AG20443 (cell line): ENCODE results near the gene MRE11.
"Not testable (repeated sequence)": the region's sequence is repeated elsewhere in the genome, so short reads cannot be mapped to it uniquely, and the experiment has no call there.

Experiments used
- DNase-seq: peaks from one replicate; pipeline ENCODE4 v3.0.0; 2012; ENCODE audit warnings: low spot score, mixed read lengths

The MRE11 gene

DNA sequence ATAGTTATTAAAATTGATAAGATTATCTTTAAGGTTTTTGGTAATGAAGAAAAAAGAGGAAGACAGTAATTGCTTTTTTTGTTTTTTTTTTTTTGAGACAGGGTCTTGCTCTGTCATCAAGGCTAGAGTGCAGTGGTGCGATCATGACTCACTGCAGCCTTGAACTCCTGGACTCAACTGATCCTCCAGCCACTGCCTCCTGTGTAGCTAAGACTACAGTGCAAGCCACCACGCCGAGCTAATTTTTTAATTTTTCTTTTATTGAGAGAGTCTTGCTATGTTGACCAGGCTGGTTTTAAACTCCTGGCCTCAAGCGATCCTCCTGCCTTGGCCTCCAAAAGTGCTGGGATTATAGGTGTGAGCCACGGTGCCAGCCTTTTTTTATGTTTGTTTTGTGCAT, 12.9 kb upstream of the MRE11 start:
- not testable (repeated sequence) for DNase-seq

DNA sequence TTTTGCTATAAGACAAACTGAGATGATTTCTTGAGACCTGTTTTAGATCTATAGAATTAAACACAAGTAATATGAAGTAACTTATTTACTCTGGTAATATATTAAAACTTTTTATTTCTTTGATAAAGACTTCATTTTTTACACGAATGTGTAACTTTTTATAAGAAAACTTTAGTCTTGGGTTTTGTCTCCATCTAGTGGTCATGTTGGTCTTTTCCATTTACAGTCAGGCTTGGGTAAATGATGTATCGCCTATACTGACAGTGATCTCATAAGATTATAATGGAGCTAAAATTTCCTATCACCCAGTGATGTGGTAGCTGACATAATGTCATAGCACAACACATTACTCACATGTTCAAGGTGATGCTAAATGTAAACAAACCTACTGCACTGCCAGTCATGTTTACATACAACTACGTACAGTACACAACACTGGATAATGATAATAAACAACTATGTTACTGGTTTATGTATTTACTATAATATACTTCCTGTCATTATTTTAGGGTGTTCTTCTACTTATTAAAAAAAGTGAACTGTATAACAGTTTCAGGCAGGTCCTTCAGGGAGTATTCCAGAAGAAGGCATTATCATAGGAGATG, 11.1 kb upstream of the MRE11 start:
- peak; percentile 52 for DNase-seq

DNA sequence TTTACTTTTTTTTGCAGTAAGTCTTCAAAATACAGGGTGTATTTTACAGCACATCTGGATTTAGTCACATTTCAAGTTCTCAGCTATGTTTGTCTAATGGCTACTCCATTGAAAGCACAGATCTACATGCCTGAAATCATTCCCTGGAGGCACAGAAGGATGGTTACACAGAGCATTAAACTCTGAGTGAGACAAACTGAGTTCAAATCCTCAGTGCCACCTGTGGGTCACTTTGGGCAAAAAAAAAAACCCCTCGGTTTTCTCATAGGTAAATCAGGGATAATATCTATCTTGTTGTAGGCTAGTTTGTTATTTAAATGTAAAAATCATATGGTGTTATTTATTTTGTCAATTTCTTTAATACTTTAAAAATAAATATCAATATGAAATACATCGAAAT, 7.9 kb upstream of the MRE11 start:
- DNase-seq = no peak

DNA sequence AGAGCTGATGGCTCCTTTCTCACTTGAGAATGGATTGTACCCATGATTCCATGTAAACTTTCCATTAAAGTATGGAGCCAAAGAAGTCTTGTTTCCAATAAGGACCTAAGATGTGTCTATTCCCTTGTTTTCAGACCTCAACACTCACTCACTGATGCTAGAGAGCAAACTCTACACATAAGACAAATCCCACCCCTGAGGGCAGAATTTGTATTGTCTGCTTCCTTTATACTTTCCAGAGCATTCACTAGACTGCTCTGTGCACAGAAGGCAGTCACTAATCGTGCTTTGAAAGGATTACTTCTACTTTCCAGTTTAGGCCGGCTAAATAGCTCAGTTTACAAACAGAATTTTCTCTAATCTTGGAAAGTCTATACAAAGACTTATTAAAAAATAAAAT, 6.5 kb upstream of the MRE11 start:
- no peak for DNase-seq

DNA sequence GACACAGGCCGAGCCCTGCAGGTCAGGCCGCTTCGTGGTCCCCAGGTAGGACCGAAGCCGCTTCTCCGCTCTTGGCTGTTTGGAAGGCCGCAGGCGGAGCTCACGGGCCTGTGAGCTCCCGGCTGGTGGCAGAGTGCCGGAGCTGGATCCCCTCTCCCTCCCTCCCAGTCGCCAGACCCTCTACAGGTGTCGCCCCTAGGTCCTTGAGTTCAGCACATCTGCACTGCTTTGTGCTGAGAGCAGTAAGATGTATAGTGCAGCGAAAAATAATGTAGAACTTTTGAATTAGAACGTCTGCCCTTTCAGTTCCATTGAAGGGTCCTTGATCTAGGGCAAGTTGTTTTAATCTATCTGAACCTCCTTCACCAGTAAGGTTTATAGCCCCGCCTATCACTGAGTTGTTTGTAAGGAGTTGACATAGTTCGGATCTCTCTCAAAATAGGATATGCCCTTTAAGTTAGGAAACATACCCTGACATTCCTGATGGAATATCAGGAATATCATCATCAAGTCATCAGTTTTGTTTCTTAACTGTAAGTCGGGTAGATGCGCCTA, 559 bp upstream of the MRE11 start:
- DNase-seq = no peak

DNA sequence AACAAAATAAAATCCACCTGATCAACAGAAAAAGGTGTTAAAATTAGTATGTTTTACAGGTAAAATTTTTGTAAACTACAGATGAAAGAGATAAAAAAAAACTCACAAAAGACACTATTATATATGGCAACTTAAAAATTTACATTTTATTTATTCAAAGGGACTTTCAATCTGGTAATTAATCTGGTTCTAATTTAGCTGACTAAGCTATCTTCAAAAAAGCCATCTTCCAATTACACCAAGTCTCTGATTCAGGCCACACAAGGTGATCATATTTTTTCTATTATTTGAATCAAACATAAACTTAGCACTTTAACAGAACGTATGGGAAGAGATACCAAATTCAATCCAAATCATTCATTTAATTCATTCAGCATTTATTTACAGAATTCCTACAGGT, 7.6 kb downstream of the MRE11 start:
- DNase-seq = no peak

DNA sequence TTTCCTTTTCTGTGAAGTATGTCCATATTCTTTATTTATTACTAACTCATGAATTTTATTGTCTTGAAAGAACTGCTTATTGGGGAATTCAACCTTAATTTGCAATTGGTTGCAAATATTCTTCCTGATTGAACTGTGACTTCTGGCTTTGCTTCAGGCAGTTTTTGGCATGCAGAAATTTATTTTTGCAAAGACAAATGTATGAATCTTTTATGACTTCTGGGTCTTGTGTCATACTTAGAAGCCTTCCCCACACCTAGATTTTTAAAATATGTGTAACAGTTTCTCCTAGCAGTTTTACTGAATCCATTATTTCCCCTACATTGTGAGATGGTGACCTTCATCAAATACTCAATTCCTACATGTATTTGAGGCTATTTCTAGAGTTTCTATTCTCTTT, 12.3 kb downstream of the MRE11 start:
- DNase-seq = no peak

DNA sequence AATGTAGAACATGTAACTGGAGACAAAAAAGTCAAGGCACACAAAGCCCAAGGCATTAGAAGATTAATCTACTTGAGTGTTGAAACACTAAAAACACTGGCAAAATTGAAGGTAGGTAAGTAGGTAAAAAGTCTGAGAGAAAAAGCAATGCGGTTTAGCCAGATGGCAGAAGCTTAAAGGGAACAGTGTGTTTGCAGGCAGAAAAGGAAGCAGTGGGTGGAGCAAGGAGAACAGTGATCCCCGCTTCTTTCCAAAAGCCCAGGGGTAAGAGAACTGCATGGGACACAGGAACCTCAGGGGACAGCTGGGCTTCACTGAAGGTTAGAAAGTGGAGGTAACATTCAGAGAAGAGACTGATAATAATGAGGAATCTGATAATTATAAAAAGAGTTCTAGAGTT, 16.0 kb downstream of the MRE11 start:
- no peak for DNase-seq

DNA sequence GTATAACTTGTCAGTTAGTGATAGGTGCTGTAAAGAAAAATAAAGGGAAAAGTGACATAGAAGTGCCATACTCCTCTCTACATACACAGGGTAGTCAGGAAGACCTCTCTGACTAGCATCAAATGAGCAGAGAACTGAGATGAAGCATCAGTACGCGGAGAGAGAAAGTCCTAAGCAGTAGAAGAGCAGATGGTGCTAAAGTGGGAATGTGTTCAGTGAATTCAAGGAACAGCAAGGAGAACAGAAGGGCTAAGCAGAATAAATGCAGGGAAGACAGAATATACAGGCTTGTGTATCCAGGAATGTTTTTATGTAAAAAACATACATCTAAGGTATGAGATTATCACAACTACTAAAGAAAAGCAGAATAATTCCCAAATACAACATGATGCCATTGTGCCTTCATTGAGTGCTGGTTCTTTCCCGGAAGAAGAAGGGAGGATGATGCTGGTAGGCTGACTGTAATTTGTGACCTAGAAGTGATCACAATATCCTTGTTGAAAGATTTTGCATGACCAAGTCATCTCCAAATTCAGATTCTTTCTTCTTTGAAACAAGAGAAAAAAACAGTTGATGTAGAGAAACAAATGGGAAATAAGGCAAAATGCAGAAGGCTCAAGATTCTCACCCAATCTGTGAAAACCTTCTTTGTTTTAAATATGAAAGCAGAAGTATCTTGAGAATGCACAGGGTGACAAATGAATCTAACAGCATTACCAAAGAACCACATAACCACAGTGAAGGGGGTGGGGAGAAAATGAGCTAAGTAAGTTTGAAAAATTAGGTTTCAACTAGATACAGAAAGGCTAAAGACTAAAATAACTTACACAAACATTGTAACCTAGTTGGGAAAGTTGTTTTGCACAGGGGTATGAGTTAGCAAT, 20.5 kb downstream of the MRE11 start:
- peak; percentile 29 for DNase-seq

DNA sequence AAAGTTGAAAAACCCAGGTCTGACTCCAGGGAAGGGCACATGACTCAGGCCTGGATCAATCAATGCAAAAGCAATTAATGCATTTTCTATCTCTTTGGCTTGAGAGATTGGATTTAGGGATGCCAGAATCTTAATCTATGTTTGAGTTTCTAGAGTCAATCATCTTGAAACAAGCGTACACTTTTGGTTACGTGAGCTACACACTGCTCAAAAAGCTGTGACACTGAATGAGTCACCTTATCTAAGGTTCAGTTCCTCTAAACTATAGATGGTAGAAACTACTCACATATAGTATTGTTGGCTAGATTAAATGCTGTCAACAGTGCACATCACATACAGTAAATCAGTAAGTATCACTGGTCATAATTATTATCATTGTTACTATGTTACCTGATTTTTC, 24.2 kb downstream of the MRE11 start:
- DNase-seq = no peak

DNA sequence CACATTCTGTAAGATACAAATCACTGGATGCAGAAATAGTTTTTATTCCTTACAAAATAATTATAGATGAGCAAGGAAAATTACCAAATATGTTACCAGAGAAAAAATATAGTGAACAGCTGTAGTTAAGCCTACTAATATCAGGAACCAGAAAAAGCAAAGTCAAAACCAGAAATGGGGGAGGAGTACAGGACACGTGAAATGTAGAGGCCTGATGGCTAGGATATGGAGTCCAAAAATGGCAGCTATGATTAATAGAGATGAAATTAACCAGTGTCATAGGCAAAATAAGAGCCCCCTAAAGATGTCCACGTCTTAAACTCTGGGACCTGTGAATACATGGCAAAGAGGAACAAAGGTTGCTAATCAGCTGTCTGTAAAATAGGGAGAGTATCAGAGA, 34.1 kb downstream of the MRE11 start:
- no peak for DNase-seq

DNA sequence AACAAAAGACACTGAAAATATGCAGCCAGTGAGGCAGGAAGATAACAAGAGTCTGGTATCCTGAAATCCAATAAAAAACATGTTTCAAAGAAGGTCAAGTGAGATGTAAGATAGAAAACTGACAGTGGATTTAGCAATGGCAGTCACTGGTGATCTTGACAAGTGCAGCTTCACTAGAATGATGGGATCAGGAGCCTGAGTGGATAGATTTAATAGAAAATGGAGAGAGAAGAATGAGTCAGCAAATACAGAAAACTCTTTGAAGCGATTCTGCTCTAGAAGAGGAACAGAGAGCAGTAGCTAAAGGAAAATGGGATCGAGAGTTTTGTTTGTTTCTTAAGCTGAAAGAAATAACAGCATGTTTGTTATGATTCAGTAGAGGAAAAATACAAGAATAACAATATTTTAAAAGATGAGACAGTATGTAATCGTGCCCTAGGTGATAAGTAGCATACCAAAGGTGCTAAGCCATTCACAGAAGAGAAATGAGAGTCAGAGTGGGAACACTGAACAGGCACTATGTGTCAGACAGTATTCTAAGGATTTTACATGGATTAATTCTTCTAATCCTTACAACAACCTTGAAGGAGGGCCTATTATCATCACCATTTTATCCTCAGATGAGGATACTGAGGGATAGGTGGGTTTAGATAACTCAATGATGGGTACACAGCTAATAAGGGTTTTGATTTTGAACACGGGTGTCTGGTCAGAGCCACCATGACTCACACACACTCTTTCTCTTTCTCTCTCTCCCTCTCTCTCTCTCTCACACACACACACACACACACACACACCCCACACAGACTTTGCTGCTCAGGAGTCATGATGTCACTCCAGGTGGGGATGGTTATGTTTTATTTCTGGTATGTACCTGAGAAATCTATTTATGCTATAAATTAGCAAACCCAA, 36.3 kb downstream of the MRE11 start:
- no peak for DNase-seq

DNA sequence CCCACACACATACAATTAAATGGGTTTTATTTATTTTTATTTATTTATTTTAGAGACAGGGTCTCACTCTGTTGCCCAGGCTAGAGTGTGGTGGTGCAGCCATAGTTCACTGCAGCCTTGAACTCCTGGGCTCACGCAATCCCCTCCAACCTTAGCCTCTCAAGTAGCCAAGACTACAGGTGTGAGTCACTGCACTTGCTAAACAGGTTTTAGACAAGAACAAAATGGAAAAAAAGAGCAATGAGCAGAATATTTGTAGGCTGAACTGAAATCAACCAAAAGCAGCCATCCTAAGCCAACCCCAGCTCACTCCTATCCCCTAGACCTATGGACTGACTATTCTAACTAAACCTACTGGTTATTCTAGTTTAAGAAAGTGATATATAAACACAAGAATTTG, 37.8 kb downstream of the MRE11 start:
- DNase-seq = no peak

DNA sequence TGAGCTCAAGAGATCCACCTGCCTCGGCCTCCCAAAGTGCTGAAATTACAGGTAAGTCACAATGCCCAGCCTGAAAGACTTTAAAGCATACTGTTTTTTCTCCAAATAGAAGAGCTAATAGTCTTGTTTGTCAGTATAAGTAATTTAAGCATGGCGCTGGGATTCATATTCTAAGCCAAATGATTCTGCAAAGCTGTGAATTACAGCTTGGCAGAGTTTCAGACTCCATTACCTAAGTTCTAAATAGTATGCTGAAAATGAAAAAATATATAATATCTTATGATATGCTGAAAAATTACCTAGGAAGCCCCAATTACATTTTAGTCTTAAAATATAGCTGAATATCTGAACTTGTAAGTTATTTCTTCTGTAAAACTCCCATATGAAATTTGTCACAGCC, 39.3 kb downstream of the MRE11 start:
- DNase-seq = no peak

DNA sequence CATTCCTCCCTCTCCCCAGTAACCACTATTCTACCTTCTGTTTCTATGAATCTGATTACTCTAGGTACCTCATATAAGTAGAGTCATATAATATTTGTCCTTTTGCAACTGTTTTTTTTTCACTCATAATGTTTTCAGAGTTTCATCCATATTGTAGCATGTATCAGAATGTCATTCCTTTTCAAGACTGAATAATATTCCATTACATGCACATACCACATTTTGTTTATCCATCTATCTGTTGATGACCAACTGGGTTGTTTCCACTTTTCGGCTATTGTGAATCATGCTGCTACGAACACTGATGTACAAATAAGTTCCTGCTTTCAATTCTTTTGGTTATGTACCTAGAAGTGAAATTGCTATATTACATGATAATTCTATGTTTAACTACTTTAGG, 40.7 kb downstream of the MRE11 start:
- no peak for DNase-seq

DNA sequence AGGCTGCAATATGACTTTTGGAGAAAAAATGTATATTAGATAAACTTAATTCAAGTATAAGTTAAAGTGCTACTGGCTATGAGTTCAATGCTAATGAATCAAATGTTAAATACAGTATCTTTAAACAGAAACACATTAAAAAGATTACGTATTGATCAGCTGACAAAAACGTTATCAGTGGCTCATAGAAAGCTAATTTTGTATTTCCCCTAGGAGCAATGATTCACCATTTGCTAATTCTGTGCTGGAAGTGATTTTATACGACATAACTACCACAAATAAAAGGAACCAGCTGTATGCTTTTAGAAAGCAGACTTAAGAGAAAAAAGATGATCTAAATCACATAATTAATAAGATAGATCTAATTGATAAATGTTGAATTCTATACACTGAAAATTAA, 43.6 kb downstream of the MRE11 start:
- DNase-seq = no peak

DNA sequence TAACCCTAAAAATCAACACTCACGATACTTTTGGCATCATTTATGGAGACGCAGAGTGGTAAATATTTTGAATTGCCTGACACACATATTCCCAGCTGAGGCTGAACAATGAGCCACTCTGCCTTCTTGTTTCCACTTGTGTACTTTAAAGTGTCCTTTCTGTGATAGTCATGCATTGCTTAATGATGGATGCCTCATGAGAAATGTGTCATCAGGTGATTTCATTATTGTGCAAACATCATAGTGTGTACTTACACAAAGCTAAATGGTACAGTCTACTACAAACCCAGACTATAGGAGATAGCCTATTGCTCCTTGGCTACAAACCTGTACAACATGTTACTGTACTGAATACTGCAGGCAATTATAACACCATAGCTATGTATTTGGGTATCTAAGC, 44.2 kb downstream of the MRE11 start:
- DNase-seq = peak; percentile 30

DNA sequence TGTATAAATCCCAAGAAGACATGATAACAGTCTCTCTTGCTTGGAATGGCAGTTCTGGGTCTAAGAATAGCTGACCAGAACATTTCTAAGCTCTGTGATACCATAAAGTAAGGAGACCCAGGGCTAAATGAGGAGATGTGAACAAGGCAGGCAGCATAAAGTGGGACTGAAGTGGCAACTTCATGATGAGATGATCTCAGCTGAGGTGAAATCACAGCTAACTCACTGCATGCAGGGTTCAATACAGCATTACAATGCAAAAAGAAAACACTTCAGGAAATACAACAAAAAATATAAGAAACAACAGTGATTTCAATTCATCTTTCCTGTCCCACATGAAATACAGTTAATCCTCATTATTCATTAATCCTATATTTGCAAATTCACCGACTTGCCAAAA, 44.6 kb downstream of the MRE11 start:
- peak; percentile 7 for DNase-seq

DNA sequence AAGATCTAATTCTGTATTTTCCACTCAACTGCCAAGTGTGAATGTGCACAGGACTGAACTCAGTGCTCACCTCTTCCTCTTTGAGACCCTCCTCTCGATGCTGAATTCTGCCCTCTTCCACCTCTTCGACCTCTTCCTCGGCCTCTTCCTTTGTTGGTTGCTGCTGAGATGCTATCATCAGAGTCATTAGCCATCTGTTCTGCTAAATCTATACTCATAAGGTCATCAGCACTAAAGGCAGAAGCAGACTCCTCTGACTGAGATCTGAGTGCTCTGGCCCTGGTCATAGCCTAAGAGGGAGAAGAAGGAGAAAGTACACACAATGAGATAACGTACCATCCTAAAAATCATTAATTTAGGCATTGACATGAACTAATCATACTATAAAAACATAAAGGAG, 46.5 kb downstream of the MRE11 start:
- no peak for DNase-seq

DNA sequence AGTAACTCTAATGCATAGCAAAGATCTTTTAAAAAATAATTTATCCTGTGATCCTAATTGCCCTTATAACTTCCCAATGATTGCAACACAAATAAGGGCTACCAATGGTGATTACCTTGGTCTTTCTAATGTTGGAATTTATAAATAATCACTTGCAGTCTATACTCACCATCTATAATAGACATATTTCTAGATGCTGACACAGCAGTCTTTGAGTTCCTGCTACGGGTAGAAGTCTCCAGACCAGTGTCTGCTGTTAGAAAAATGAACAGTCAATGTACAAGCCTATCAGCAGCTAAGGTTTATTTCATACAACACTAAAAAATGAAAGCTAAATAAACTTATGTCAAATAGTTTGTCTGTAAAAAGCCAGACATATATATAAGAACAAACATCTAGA, 48.0 kb downstream of the MRE11 start:
- no peak for DNase-seq

DNA sequence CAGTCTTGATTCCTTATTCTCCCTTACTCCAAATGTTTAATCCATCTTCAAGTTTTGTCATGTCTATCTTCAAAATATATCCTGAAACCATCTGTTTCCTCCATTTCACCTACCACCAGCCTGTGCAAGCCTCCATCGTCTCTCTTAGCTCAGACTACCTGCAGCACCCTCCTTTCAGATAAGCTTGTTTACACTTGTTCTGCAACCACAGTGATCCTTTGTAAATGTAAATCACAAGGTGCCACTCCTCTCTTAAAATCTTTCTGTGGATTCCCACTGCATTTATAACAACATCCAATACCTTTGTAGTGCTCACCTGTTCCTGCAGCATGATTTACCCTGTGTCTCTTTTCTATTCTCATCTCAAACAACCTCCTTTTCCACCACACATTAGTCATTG, 60.6 kb downstream of the MRE11 start:
- no peak for DNase-seq

DNA sequence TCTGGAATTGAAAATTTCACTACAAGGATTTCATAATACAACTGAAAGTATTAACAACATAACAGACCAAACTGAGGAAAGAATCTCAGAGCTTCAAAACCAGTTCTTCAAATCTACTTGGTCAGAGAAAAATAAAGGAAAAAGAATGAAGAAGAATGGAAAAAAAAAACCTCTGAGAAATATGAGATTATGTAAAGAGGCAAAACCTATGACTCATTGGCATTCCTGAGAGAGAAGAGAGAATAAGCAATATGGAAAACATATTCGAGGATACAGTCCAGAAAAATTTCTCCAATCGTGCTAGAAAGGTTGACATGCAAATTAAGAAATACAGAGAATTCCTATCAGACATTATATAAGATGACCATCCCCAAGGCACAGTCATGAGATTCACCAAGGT, 69.0 kb downstream of the MRE11 start:
- no peak for DNase-seq

DNA sequence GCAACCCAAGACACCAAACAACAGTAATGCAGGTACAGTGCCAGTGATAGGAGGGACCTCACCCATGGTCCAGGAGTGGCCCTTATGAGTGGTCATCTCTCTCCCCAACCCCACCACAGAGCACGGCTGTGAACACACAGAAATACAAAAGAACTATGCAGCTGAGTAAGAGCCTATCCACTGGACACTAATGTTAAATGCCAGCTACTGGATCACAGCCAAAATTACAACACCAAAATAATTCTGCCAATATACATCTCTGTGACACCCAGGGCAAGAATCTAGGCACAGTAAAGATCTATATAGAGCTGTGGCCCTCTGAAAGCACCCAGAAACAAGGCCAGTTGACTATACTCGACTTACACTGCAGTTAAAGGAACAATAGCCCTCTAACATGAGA, 69.6 kb downstream of the MRE11 start:
- no peak for DNase-seq
